Hepatocyte (in vitro differentiated cells): ENCODE data around the gene WASF3.

Source experiments
- CTCF ChIP-seq: fragments of 200-600 bp; sonication (generic); IDR thresholded peaks from 2 replicates; pipeline ENCODE4 v1.5.1; 2016; ENCODE audit warnings: antibody characterized with exemption, mild to moderate bottlenecking; ENCODE audit not compliant: poor library complexity
- EZH2 ChIP-seq: fragments of 200-600 bp; sonication (generic); IDR thresholded peaks from 2 replicates; pipeline ENCODE4 v1.6.1; 2016; ENCODE audit warnings: antibody characterized with exemption, mild to moderate bottlenecking, borderline replicate concordance
- EZH2phosphoT487 ChIP-seq: fragments of 200-600 bp; sonication (generic); IDR thresholded peaks from one replicate; pipeline ENCODE4 v1.6.1; 2018; ENCODE audit warnings: antibody characterized with exemption, mild to moderate bottlenecking, low read depth, moderate library complexity; ENCODE audit not compliant: unreplicated experiment, severe bottlenecking

DNA sequence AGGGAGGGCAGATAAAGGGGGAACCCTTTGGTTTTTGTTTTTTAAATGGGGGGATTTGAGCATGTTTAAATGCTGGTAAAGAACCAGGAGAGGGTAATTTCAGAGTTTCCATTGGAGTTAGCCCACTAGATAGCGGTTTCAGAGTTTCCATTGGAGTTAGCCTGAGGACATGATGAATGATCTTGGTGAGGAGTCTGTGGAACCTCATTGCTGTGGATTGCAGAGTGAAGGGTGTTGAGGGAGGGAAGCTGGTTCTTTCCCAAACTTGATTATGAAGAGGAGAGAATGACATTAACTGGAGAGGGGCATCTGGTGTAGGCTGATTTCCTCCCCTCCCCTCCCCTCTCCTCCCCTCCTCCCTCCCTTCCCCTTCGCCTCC lies 5.0 kb downstream of the WASF3 start:
- no peak for TF ChIP-seq EZH2
- no peak for TF ChIP-seq CTCF
- TF ChIP-seq EZH2phosphoT487 = no peak
